Hepatocyte (in vitro differentiated cells): ENCODE measurements around the gene DDX39A.

Experiments used
- EZH2 ChIP-seq: fragments of 200-600 bp; sonication (generic); IDR thresholded peaks from 2 replicates; pipeline ENCODE4 v1.6.1; 2016; ENCODE audit warnings: antibody characterized with exemption, mild to moderate bottlenecking, borderline replicate concordance
- EZH2phosphoT487 ChIP-seq: fragments of 200-600 bp; sonication (generic); IDR thresholded peaks from one replicate; pipeline ENCODE4 v1.6.1; 2018; ENCODE audit warnings: antibody characterized with exemption, mild to moderate bottlenecking, low read depth, moderate library complexity; ENCODE audit not compliant: unreplicated experiment, severe bottlenecking
- TF ChIP-seq, protein P1 (sequence below): fragments of 200-600 bp; sonication (generic); IDR thresholded peaks from 2 replicates; pipeline ENCODE4 v1.5.1; 2016; ENCODE audit warnings: antibody characterized with exemption, mild to moderate bottlenecking; ENCODE audit not compliant: poor library complexity

- TF ChIP-seq, protein P1, sequence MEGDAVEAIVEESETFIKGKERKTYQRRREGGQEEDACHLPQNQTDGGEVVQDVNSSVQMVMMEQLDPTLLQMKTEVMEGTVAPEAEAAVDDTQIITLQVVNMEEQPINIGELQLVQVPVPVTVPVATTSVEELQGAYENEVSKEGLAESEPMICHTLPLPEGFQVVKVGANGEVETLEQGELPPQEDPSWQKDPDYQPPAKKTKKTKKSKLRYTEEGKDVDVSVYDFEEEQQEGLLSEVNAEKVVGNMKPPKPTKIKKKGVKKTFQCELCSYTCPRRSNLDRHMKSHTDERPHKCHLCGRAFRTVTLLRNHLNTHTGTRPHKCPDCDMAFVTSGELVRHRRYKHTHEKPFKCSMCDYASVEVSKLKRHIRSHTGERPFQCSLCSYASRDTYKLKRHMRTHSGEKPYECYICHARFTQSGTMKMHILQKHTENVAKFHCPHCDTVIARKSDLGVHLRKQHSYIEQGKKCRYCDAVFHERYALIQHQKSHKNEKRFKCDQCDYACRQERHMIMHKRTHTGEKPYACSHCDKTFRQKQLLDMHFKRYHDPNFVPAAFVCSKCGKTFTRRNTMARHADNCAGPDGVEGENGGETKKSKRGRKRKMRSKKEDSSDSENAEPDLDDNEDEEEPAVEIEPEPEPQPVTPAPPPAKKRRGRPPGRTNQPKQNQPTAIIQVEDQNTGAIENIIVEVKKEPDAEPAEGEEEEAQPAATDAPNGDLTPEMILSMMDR = no peak
- TF ChIP-seq EZH2 = no peak
- no peak for TF ChIP-seq EZH2phosphoT487
These were observed 23.3 kb downstream of the DDX39A start for GRCh38 chr19:14395710-14396336.
